ENCODE measurements around the gene RHEB.

The RHEB gene

GRCh38 chr7:151549644-151550043 is 29.9 kb upstream of the RHEB start:
- TF ChIP-seq TCF12 (IDR thresholded peaks at IDR 0.05; ENCODE audit: low read depth) (no peak), TAF1 (IDR thresholded peaks at IDR 0.05; ENCODE audit: low read depth) (no peak), FOXM1 (IDR thresholded peaks at IDR 0.05; ENCODE audit: borderline replicate concordance, low read depth) (no peak), EGR1 (IDR thresholded peaks at IDR 0.05) (no peak), YY1 (IDR thresholded peaks at IDR 0.05; ENCODE audit: low read depth) (no peak), EP300 (IDR thresholded peaks at IDR 0.05; ENCODE audit: borderline replicate concordance) (no peak)
- TF ChIP-seq, protein P1, sequence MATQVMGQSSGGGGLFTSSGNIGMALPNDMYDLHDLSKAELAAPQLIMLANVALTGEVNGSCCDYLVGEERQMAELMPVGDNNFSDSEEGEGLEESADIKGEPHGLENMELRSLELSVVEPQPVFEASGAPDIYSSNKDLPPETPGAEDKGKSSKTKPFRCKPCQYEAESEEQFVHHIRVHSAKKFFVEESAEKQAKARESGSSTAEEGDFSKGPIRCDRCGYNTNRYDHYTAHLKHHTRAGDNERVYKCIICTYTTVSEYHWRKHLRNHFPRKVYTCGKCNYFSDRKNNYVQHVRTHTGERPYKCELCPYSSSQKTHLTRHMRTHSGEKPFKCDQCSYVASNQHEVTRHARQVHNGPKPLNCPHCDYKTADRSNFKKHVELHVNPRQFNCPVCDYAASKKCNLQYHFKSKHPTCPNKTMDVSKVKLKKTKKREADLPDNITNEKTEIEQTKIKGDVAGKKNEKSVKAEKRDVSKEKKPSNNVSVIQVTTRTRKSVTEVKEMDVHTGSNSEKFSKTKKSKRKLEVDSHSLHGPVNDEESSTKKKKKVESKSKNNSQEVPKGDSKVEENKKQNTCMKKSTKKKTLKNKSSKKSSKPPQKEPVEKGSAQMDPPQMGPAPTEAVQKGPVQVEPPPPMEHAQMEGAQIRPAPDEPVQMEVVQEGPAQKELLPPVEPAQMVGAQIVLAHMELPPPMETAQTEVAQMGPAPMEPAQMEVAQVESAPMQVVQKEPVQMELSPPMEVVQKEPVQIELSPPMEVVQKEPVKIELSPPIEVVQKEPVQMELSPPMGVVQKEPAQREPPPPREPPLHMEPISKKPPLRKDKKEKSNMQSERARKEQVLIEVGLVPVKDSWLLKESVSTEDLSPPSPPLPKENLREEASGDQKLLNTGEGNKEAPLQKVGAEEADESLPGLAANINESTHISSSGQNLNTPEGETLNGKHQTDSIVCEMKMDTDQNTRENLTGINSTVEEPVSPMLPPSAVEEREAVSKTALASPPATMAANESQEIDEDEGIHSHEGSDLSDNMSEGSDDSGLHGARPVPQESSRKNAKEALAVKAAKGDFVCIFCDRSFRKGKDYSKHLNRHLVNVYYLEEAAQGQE (IDR thresholded peaks at IDR 0.05; ENCODE audit: low read depth) = no peak

DNA sequence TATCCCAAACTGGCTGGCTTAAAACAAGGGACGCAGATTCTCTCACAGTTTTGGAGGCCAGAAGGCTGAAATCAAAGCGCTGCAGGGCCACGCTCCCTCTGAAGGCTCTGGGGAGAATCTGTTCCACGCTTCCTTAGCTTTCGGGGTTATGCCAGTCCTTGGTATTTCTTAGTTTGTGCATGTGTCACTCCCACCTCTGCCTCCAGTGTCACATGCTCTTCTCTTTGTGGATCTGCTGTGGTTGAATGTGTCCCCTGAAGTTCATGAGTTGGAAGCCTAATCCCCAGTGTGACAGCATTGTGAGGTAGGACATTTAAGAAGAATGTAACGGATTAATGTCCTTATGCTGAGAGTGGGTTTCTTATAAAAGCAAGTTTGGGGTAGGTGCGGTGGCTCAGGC is 29.4 kb upstream of the RHEB start:
- TF ChIP-seq, protein P2, sequence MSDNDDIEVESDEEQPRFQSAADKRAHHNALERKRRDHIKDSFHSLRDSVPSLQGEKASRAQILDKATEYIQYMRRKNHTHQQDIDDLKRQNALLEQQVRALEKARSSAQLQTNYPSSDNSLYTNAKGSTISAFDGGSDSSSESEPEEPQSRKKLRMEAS (IDR thresholded peaks at IDR 0.05) = no peak
- TF ChIP-seq CREB1 (IDR thresholded peaks at IDR 0.05; ENCODE audit: low read depth) (no peak), TAF1 (IDR thresholded peaks at IDR 0.05; ENCODE audit: low read depth) (no peak), YY1 (IDR thresholded peaks at IDR 0.05; ENCODE audit: low read depth) (no peak), EGR1 (IDR thresholded peaks at IDR 0.05) (no peak)

DNA sequence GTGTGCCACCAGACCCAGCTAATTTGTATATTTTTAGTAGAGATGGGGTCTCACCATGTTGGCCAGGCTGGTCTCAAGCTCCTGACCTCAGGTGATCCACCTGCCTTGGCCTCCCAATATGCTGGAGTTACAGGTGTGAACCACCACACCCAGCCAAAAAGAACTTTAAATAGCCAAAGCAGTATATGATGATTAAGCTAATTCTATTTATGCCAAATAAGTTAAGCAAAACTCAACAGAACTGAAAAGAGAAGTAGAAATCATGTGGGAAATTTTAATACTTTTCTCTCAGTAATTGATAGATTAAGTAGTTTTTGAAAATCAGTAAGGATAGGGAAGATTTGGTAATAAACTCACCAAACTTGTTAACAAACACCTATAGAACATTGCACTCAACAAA is 24.5 kb upstream of the RHEB start:
- TF ChIP-seq NFIC (IDR thresholded peaks at IDR 0.05) = no peak
- no peak for TF ChIP-seq TAF1 (IDR thresholded peaks at IDR 0.05; ENCODE audit: low read depth)
- TF ChIP-seq, protein P1 (IDR thresholded peaks at IDR 0.05; ENCODE audit: low read depth) = no peak

DNA sequence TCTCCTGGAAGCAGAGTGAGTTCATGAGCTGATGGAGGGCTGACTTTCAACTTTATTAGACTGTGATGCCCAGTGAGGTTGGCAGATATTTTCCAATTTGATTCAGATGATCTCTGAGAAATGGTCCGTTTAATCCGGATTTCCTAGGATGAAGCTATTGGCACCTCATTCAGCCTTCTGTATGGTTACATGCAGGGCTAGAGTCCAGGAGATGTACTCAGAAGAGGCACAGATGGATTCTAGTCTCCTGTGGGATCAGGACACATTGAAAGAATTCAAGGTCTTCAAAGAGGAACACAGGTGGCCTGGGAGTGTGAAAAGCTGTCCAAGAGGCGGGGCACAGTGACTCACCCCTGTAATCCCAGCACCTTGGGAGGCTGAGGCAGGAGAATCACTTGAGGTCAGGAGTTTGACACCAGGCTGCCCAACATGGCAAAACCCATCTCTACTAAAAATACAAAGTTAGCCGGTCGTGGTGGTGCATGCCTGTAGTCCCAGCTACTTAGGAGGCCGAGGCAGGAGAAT is 23.0 kb upstream of the RHEB start:
- TF ChIP-seq RAD21 (IDR thresholded peaks at IDR 0.05; ENCODE audit: low read depth) (no peak), TAF1 (IDR thresholded peaks at IDR 0.05; ENCODE audit: low read depth) (no peak), ZBTB7A (IDR thresholded peaks at IDR 0.05; ENCODE audit: low read depth) (no peak), EGR1 (IDR thresholded peaks at IDR 0.05) (no peak), YY1 (IDR thresholded peaks at IDR 0.05; ENCODE audit: low read depth) (no peak)
- TF ChIP-seq, protein P3, sequence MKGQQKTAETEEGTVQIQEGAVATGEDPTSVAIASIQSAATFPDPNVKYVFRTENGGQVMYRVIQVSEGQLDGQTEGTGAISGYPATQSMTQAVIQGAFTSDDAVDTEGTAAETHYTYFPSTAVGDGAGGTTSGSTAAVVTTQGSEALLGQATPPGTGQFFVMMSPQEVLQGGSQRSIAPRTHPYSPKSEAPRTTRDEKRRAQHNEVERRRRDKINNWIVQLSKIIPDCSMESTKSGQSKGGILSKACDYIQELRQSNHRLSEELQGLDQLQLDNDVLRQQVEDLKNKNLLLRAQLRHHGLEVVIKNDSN (IDR thresholded peaks at IDR 0.05) = no peak

DNA sequence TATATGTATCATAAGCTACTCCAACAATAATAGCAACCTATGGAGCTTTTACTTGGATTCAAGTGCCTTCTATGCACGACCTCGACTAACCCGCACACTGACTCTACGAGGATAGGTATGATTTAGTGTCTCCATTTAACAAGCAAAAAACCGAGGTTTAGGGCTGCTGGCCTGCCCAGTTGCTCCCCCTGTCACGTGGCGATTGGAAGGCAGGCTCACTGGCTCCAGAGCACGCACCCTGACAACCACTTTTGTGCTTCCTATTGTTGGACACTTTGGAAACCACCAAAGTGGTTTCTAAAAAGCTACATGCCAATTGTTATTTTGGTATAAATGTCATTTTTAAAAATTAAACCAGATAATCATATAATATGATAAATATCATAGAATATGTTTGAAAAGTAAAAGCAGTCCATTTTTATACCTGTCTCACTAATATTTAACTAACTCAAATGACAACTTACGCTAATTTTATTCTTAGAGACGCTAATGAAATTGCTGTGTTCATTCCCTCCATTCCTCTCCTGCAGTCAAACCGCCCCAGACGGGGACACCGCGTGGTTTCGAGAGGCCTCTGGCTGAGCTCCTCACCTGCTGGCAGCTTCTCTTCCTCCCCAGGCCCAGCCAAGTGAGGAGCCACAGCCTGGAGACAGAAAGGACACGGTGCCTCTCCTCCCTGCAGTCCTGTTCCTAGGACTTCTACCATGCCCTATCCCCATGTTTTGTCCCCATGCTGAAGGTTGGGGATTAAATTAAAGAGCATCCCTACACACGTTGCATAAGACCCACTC is 22.2 kb upstream of the RHEB start:
- no peak for TF ChIP-seq RAD21 (IDR thresholded peaks at IDR 0.05; ENCODE audit: low read depth)
- TF ChIP-seq, protein P2 (IDR thresholded peaks at IDR 0.05) = no peak
- TF ChIP-seq EP300 (IDR thresholded peaks at IDR 0.05; ENCODE audit: borderline replicate concordance) = no peak
- no peak for TF ChIP-seq TCF12 (IDR thresholded peaks at IDR 0.05; ENCODE audit: low read depth)
- TF ChIP-seq TEAD4 (IDR thresholded peaks at IDR 0.05) = no peak
- no peak for TF ChIP-seq CREB1 (IDR thresholded peaks at IDR 0.05; ENCODE audit: low read depth)
- no peak for TF ChIP-seq YY1 (IDR thresholded peaks at IDR 0.05; ENCODE audit: low read depth)
- TF ChIP-seq, protein P1 (IDR thresholded peaks at IDR 0.05; ENCODE audit: low read depth) = no peak
- TF ChIP-seq, protein P3 (IDR thresholded peaks at IDR 0.05) = no peak
- TF ChIP-seq TAF1 (IDR thresholded peaks at IDR 0.05; ENCODE audit: low read depth) = no peak
- no peak for TF ChIP-seq CEBPB (IDR thresholded peaks at IDR 0.05)
- TF ChIP-seq EGR1 (IDR thresholded peaks at IDR 0.05) = no peak
- no peak for TF ChIP-seq FOXM1 (IDR thresholded peaks at IDR 0.05; ENCODE audit: borderline replicate concordance, low read depth)
